LNCaP clone FGC (cell line): ENCODE data around the gene DPYSL3.
"Not testable (repeated sequence)": the region's sequence is repeated elsewhere in the genome, so short reads cannot be mapped to it uniquely, and the experiment has no call there.

ENCODE experiments used
- DNase-seq: peaks from one replicate; pipeline ENCODE4 v3.0.0-alpha.2; 2011; ENCODE audit warnings: low read depth
- H3K4me3 ChIP-seq: 2 replicates; pipeline ENCODE4 v1.5.1; 2011; ENCODE audit warnings: mild to moderate bottlenecking, low read depth, low read length, control low read depth
- TF ChIP-seq, protein P1 (sequence below): IDR thresholded peaks from 2 replicates; pipeline ENCODE4 v1.5.1; 2012; ENCODE audit warnings: mild to moderate bottlenecking; ENCODE audit not compliant: control insufficient read depth, insufficient read depth; ENCODE audit errors: extremely low read depth

DPYSL3 gene

DNA sequence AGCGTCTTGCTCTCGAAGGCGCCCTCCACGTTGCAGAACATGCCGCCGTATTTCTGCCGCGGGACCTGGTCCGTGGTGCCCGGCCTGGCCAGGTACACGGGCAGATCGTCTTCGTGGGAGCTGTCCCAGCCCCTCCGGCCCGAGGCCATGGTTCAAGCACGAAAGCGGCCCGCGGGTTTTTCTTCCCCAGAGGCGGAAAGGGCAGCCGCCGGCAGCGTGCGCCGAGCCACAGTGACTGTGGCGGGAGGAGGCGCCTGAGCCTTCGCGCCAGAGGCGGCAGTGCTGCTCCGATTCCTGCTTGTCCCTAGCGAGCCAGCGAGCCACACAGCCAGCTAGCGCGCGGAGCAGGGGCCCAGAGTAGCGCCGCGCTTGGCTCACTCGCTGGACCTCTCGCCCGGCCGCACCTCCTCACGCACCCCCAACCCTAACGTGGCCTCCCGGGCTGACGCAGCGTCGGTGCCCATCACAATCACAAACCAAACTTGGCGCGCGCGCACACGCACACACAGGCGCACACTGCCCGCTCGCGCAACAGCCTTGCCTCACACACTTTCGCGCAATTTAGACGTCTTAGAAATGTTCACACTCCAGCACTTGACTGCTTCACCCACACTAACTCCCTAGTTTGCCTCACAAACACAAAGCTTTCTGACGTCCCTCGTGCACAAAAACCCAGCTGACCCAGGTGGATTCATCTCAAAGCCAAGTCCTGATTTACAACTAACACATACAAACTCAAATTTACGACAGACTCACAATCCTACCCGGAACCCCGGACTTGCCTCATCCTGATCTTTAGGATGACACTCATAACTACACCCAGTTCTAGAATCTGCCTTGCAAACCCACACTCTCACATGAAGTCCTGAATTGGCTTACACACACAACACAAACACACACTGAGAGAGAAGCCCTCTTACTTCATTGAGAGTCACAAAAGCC, at the start of gene DPYSL3:
TSS of gene DPYSL3 (minus strand) at position 359 of the 942 bp plus-strand sequence. CDS start at position 149, 210 bp downstream.
- no peak for DNase-seq
- peak within 1 kb of the TSS; percentile 38 for H3K4me3 ChIP-seq
- TF ChIP-seq, protein P1, sequence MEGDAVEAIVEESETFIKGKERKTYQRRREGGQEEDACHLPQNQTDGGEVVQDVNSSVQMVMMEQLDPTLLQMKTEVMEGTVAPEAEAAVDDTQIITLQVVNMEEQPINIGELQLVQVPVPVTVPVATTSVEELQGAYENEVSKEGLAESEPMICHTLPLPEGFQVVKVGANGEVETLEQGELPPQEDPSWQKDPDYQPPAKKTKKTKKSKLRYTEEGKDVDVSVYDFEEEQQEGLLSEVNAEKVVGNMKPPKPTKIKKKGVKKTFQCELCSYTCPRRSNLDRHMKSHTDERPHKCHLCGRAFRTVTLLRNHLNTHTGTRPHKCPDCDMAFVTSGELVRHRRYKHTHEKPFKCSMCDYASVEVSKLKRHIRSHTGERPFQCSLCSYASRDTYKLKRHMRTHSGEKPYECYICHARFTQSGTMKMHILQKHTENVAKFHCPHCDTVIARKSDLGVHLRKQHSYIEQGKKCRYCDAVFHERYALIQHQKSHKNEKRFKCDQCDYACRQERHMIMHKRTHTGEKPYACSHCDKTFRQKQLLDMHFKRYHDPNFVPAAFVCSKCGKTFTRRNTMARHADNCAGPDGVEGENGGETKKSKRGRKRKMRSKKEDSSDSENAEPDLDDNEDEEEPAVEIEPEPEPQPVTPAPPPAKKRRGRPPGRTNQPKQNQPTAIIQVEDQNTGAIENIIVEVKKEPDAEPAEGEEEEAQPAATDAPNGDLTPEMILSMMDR, result peak; percentile 26

DNA sequence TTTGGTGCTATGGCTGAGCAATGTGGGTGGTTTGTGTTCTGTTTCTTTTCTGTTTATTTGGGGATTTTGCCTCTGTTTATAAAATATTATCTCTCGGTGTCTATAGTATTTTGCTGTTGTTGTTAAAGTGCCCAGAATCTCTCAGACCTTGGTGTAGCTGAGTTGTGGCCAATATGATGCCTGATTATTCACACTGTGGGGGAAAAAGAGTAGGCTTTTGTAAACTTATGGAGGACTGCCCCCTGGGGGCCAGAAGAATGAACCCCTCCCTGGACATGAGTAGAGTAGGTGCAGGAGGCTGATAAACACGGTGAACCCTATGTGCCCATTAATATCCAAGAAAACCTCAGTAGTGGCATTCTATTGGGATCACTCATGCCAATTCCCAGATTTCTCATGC, 49.0 kb upstream of the DPYSL3 start:
- H3K4me3 ChIP-seq, result no peak overlapping the region
- TF ChIP-seq, protein P1, result peak; percentile 40
- DNase-seq, result no peak

GRCh38 chr5:147557876-147558745, 48.2 kb upstream of the DPYSL3 start:
- TF ChIP-seq, protein P1, result no peak
- DNase-seq, result no peak
- H3K4me3 ChIP-seq, result no peak overlapping the region

DNA sequence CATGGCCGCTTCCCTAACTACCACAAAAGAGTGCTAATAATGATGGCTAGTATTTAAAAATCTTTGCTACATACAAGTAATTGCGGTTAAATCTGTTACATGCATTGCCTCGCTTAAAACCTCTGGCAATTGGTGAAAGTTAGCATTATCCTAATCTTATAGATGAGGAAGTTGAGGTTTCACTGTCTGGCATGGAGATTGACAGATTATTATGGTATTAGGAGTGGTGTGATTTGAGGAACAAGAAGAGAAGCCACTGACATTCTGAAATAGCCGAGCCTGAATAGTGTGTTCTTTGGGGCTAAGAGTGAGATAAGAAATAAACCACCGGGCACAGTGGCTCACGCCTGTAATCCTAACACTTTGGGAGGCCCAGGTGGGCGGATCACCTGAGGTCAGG, 45.3 kb upstream of the DPYSL3 start:
- DNase-seq, result no peak
- TF ChIP-seq, protein P1, result no peak

DNA sequence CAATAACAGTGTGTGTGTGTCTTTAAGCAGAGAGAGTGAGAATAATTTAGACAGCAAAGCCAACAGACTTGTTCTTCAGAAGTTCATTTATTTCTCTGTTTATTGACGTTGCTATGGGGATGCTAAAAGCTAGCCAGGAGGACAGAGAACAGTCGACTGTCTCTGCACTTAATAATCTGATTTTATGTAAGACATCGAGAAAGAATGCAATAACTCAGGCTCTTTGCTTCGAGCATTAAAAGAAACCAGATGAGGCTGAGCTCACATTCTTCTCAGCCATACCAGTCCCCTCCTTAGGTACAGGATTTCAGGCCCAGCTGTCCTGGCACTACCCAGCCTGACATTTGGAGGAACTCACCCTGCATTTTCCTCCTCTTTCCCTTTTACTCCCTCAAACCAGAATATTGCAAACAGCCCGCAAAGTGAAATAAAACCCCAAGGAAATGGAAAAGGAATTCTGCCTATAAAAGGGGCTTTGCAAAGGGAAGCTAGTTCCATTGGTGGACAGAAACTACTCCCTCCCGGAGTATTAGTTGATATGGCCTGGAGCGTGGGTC, 44.5 kb upstream of the DPYSL3 start:
- DNase-seq, result peak; percentile 44
- H3K4me3 ChIP-seq, result no peak overlapping the region
- TF ChIP-seq, protein P1, result no peak

More for the DNA sequence above, 45.3 kb upstream of the DPYSL3 start:
- H3K4me3 ChIP-seq, result no peak overlapping the region

DNA sequence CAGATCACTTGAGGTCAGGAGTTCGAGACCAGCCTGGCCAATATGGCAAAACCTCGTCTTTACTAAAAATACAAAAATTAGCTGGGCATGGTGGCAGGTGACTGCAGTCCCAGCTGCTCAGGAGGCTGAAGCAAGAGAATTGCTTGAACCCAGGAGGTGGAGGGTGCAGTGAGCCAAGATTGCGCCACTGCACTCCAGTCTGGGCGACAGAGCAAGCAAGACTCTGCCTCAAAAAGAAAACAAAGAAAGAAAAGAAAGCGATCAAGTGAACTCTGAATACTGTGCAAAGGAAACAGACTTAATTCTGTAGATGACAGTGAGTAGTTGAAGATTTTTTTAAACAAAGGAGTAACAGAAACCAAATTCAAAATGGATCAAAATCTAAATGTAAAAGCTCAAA, 43.9 kb upstream of the DPYSL3 start:
- H3K4me3 ChIP-seq, DNase-seq: not testable (repeated sequence)

GRCh38 chr5:147552897-147553296, 43.0 kb upstream of the DPYSL3 start:
- DNase-seq, result no peak
- TF ChIP-seq, protein P1, result no peak
- no peak overlapping the region for H3K4me3 ChIP-seq
